A673 (cell line): ENCODE data around the gene CEP85. TPM values are rescaled to one million over a fixed set of nuclear protein-coding genes. Genes with fewer than 3 reads are reported as not detected.

ENCODE experiments used
- BruUV-seq: library from RNA; stranded (reverse); fragments of 400-500 nt; replicated peaks from 2 replicates; lab custom pipeline; 2021; lab: Mats Ljungman, UMichigan
- CTCF ChIA-PET: fragments of 300-600 bp; sonication (Branson Sonifier 250); formaldehyde crosslinking; loops from one replicate; lab custom pipeline; 2022; ENCODE audit warnings: antibody characterized with exemption; lab: Charles Lee
- POLR2A ChIA-PET: fragments of 300-600 bp; sonication (Branson Sonifier 250); formaldehyde crosslinking; loops from one replicate; lab custom pipeline; 2022; ENCODE audit warnings: antibody characterized with exemption; ENCODE audit not compliant: low non-redundant PET; lab: Charles Lee
- DNase-seq: peaks from one replicate; pipeline ENCODE4 v3.0.0-alpha.2; 2015; ENCODE audit warnings: low spot score
- H3K27ac ChIP-seq: fragments of 200-600 bp; sonication (generic); 2 replicates; pipeline ENCODE4 v1.5.1; 2016; ENCODE audit warnings: mixed run types, low read depth, mild to moderate bottlenecking, mixed read lengths, antibody characterized with exemption, low read length; ENCODE audit not compliant: poor library complexity, severe bottlenecking
- H3K27me3 ChIP-seq: fragments of 200-600 bp; sonication (generic); replicated peaks from 2 replicates; pipeline ENCODE4 v1.6.1; 2017; ENCODE audit warnings: mixed run types, low read depth, mild to moderate bottlenecking, mixed read lengths, antibody characterized with exemption, low read length; ENCODE audit not compliant: insufficient read depth, poor library complexity
- H3K36me3 ChIP-seq: fragments of 200-600 bp; sonication (generic); 2 replicates; pipeline ENCODE4 v1.6.1; 2016; ENCODE audit warnings: mixed run types, mild to moderate bottlenecking, mixed read lengths, antibody characterized with exemption, low read length; ENCODE audit not compliant: insufficient read depth, poor library complexity, severe bottlenecking
- H3K4me1 ChIP-seq: fragments of 200-600 bp; sonication (generic); 2 replicates; pipeline ENCODE4 v1.6.1; 2017; ENCODE audit warnings: mixed run types, mild to moderate bottlenecking, mixed read lengths, antibody characterized with exemption, low read length; ENCODE audit not compliant: insufficient read depth, poor library complexity, severe bottlenecking
- H3K4me3 ChIP-seq: fragments of 200-600 bp; sonication (generic); 2 replicates; pipeline ENCODE4 v1.5.1; 2016; ENCODE audit warnings: low read depth, mixed run types, mild to moderate bottlenecking, mixed read lengths, low read length; ENCODE audit not compliant: poor library complexity, severe bottlenecking
- H3K9me3 ChIP-seq: fragments of 200-600 bp; sonication (generic); 2 replicates; pipeline ENCODE4 v1.6.1; 2016; ENCODE audit warnings: mixed run types, low read depth, mild to moderate bottlenecking, mixed read lengths, antibody characterized with exemption, low read length; ENCODE audit not compliant: poor library complexity, severe bottlenecking
- CTCF ChIP-seq: fragments of 300-800, 200-600 bp; sonication (generic); conservative IDR thresholded peaks from 2 replicates; pipeline ENCODE4 v1.5.1; 2017; ENCODE audit warnings: low read depth, mild to moderate bottlenecking, antibody characterized with exemption, low read length, moderate library complexity, mixed read lengths
- EZH2 ChIP-seq: fragments of 200-600 bp; sonication (generic); IDR thresholded peaks from 2 replicates; pipeline ENCODE4 v1.6.1; 2017; ENCODE audit warnings: borderline replicate concordance, low read depth, mild to moderate bottlenecking, mixed read lengths, antibody characterized with exemption, low read length; ENCODE audit not compliant: poor library complexity, severe bottlenecking
- intact Hi-C: fragments of 100-400 bp; cut with micrococcal nuclease; formaldehyde crosslinking; loops from one replicate; pipeline ENCODE4 v1.10.0; 2022; ENCODE audit not compliant: unreplicated experiment
- total RNA-seq: library from RNA; stranded (reverse); gene quantifications from 2 replicates; pipeline ENCODE4 v1.2.3, GENCODE V29; 2021

CEP85 gene
- total RNA-seq, 1 experiment from 2014 or later = 51.3 TPM

GRCh38 chr1:26277719-26278118 lies 43.7 kb downstream of the CEP85 start:
- no peak for DNase-seq
- H3K4me3 ChIP-seq = no peak overlapping the region
- no peaks in the 10 kb centered on the region for H3K27me3 ChIP-seq
- H3K9me3 ChIP-seq = no peaks in the 10 kb centered on the region
- TF ChIP-seq EZH2 = no peak
- no peak for TF ChIP-seq CTCF
- H3K4me1 ChIP-seq = peaks cover 52% of the 10 kb centered on the region
- intact Hi-C loops = loop anchor here (5.0 kb wide), 1 partner anchor 40 kb away; no protein-coding TSS in a partner anchor
- POLR2A ChIA-PET = no interaction called here
- CTCF ChIA-PET = no interaction called here
- BruUV-seq = no TSS peak
- H3K27ac ChIP-seq = peak overlapping the region; percentile 23
- H3K36me3 ChIP-seq = peaks cover 31% of the 10 kb centered on the region

GRCh38 chr1:26278303-26278702 lies 44.3 kb downstream of the CEP85 start:
- no peaks in the 10 kb centered on the region for H3K27me3 ChIP-seq
- H3K9me3 ChIP-seq = no peaks in the 10 kb centered on the region
- no TSS peak for BruUV-seq
- H3K4me1 ChIP-seq = peaks cover 52% of the 10 kb centered on the region
- ChIA-PET POLR2A (no interaction called here), CTCF (no interaction called here)
- no peak overlapping the region for H3K4me3 ChIP-seq
- intact Hi-C loops = loop anchor here (5.0 kb wide), 1 partner anchor 41 kb away; no protein-coding TSS in a partner anchor
- DNase-seq = no peak
- TF ChIP-seq CTCF (no peak), EZH2 (no peak)
- peak overlapping the region; percentile 71 for H3K27ac ChIP-seq
- peaks cover 25% of the 10 kb centered on the region for H3K36me3 ChIP-seq

GRCh38 chr1:26278724-26279455 lies 44.9 kb downstream of the CEP85 start:
- Histone ChIP-seq H3K36me3 (peaks cover 24% of the 10 kb centered on the region), H3K27ac (peak overlapping the region; percentile 71), H3K9me3 (no peaks in the 10 kb centered on the region), H3K27me3 (no peaks in the 10 kb centered on the region), H3K4me3 (peak overlapping the region; percentile 72), H3K4me1 (peaks cover 52% of the 10 kb centered on the region)
- ChIA-PET CTCF (interaction anchor here (0.5 to 1.4 kb wide), 5 partner anchors 21 to 169 kb away, joined by 3 to 6 read pairs (median 4); partner anchors contain the start of gene CEP85), POLR2A (no interaction called here)
- no peak for TF ChIP-seq EZH2
- TF ChIP-seq CTCF = no peak
- no peak for DNase-seq
- no TSS peak for BruUV-seq
- intact Hi-C loops = loop anchor here (5.0 kb wide), 1 partner anchor 42 kb away; no protein-coding TSS in a partner anchor
